Measurements from ENCODE around the gene ZMYND8.
"Not testable (repeated sequence)": the region's sequence is repeated elsewhere in the genome, so short reads cannot be mapped to it uniquely, and the experiment has no call there.

Gene ZMYND8

GRCh38 chr20:47241345-47241781 lies 115.1 kb downstream of the ZMYND8 start:
- DNase-seq: no peak

DNA sequence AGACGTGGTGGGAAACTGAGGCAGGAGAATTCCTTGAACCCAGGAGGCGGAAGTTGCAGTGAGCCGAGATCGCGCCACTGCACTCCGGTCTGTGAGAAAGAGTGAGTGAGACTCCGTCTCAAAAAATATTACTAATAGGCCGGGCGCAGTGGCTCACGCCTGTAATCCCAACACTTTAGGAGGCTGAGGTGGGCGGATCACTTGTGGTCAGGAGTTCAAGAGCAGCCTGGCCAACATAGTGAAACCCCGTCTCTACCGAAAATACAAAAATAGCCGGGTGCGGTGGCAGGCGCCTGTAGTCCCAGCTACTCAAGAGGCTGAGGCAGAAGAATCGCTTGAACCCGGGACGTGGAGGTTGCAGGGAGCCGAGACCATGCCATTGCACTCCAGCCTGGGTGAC lies 116.4 kb downstream of the ZMYND8 start:
- DNase-seq: not testable (repeated sequence)

DNA sequence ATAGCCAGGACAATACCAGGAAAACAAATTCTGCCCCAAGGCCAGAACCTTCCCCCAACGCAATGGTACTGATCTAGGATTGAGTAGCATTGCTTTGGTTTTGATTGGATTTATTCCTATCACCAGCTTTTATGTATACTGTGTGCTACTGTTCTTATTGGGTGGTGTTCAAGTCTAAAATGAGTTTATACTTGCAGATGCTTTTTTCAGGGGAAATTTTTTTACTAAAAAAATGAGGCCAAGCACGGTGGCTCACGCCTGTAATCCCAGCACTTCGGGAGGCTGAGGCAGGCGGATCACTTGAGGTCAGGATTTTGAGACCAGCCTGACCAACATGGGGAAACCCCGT lies 116.8 kb downstream of the ZMYND8 start:
- DNase-seq: no peak

- no peak for DNase-seq
Observed at GRCh38 chr20:47238780-47239718, 117.5 kb downstream of the ZMYND8 start.

DNA sequence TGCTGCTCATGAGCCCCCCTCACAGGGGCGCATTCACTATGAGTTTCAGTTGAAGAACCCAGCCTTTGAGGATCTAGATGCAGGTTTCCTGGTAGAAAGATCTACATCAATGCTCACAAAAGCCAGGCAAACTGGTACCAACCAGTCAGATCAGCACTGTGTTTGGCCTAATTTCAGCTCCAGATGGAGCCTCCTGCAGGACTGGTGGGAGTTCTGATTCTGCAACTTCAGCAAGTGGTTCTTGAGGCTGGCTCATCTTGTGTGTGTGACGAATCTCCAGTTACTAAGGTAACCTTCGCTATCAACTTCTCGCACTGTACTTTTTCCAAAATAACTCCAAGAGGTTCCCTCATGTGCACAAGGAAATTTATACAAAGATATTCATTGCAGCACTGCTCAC lies 118.8 kb downstream of the ZMYND8 start:
- DNase-seq: no peak

DNA sequence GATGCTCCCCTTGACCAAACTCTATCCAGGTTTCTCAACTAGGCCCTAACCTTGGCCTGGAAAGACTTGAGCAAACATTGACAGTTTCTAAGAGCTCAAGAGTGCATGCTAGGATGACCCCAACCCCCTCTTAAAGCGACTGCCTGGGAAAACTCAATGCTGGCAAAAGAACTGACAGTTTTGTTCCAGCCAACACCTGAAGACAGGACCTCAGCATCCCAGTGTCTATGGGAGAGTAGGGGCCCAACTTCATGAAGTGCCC lies 119.9 kb downstream of the ZMYND8 start:
- no peak for DNase-seq

- no peak for DNase-seq
Observed at GRCh38 chr20:47235853-47236638, 120.5 kb downstream of the ZMYND8 start.

DNA sequence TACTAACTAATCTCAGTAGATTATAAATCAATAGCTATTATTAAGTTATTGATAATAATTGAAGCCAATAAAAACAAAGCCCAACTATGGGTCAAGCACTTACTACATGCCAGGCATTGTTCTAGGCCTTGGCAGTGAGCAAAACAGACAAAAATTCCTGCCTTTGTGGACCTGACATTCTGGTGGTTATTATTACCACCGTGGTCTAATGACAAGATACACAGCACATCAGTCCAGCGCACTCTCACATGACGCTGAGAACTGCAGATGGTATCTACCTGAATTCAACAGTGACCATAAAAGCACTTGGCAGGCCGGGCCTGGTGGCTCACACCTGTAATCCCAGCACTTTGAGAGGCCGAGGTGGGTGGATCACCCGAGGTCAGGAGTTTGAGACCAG lies 121.4 kb downstream of the ZMYND8 start:
- no peak for DNase-seq

GRCh38 chr20:47233333-47234188 lies 122.9 kb downstream of the ZMYND8 start:
- no peak for DNase-seq

DNA sequence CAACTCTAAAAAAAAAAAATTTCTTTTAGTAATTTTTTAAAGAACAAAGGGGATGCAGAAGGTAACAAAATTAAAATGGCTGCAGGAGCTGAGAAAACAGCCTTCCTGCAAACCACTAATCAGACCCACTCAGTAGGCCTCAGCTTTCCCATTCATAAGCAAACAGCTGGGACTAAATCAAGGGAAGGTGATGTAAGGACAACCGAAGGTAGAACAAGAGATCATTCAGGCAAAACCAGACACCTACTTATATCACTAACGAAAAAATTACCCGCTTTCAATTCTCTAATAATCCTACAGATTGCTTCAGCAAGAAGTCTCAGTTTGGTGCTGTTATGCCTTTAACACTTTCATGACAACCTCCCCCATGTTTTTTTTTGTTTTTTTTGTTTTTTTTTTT lies 124.0 kb downstream of the ZMYND8 start:
- DNase-seq: no peak

- DNase-seq: no peak
Observed at GRCh38 chr20:47231382-47232039, 125.0 kb downstream of the ZMYND8 start.

- no peak for DNase-seq
Observed at GRCh38 chr20:47230811-47231256, 125.7 kb downstream of the ZMYND8 start.

- DNase-seq: no peak
Observed at GRCh38 chr20:47228654-47229053, 127.8 kb downstream of the ZMYND8 start.

- no peak for DNase-seq
Observed at GRCh38 chr20:47227576-47227975, 128.9 kb downstream of the ZMYND8 start.

DNA sequence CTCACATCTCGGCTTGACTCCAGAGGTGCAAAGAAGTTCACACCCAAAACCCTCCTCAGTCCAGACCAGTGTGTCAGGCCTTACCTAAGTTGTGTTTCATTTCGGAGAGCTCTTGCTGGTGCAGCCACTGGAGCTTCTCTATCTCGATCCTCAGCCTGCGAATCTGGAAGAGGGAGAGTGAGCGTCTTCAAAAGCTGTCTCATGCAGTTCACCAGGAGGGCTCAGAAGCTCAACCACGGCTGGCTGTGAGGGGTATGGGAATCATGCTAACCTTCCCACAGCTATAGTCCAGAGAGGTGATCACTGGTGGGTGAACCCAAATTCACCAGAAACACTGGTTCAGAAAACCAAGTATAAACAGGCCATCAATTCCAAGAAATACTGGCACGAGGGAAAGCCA lies 129.4 kb downstream of the ZMYND8 start:
- DNase-seq: no peak

DNA sequence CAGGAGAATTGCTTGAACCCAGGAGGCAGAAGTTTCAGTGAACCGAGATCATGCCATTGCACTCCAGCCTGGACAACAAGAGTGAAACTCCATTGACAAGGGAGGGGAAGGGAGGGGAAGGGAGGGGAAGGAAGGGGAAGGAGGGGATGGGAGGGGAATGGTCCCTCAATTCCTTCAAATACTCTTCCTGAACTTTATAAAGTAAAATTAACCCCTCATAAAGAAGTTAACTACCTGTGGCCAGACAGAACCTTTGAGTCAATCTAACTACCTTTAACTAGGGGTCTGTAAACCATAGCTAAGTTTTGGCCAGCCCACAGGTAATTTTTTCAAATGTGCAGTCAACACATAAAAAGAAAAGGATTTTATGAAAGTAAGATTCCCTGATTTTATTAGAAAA lies 131.0 kb downstream of the ZMYND8 start:
- DNase-seq: no peak

DNA sequence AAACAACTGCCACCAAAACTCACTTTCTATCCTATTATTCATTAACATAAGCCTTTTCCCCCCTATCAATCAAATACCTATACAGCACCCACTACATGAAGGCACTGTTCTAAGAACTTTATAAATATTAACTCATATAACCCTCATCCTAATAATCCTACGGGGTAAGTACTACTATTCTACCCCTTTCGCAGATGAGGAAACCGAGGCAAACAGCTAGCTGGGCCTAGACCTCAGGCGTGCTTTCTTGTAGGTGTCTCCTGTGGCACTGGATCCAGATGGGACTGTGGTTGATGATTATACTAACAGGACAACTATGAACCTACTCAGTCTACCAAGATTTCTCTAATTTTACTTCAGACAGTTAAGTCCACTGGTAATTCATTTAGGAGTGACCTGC lies 131.6 kb downstream of the ZMYND8 start:
- DNase-seq: no peak

DNA sequence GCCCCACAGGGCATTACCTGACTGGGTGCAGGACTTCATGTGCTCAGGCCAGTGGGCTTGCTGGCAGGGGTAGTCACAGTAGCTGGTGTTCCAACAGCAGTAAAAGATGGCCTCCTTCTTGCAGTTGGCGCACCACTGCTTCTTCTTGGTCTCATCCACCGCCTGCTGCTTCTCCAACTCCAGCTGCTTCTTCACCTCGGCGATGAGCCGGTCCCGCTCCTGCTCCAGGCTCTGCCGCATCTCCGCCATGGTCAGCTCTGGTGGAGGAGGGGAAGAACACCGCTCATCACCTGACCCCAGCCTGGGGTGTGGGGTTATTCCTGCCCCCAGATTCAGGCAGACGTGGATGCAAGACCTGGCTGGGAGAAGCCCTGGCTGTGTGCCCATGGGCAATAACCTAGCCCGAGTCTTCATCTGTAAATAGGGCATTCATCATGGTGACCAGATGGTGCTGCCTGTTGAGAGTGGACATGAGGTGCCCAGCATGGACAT lies 132.2 kb downstream of the ZMYND8 start:
- DNase-seq: no peak

DNA sequence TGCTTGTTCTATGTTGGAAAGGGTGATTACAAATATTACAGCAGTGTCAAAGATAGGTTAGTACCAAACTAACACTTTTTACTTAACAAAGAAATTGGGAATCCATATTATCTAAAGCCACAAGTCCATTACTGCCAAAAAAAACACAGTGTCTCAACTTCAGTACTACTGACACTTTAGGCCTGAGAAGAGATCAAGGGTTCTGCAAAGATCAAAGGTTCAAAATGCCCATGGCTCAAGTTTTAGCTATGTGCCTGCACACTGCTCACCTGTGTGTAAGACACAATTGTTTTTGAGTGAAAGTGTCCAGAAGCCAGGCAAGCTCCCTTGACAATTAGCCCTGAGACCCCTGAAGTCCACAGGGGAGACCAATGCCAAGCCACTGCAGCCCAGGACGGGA lies 132.6 kb downstream of the ZMYND8 start:
- no peak for DNase-seq

DNA sequence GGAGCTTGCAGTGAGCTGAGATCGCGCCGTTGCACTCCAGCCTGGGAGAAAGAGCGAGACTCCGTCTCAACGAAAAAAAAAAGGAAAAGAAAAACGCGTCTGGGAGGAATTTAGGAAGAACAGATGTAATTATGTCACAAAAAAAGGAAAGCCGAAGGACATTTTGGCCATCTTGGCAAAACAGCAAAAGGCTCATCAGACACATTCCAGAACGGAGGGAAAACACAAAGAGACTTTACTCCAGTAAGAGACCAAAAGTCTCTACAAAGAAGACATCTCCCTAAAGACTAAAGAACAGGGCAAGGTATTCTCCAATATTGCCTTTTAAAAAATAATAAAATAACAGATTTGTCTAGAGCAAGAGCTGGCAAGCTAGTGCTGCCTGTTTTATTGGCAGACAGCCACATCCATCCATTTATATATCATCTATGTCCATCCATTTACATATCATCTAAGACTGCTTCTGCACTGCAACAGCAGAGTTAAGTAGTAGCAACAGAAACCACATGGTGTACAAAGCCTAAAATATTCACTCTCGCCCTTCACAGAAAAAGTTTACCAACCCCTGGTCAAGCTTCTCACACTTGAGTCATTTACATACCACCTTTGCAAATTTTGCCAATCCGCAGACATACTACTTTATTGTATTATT lies 133.9 kb downstream of the ZMYND8 start:
- no peak for DNase-seq

DNA sequence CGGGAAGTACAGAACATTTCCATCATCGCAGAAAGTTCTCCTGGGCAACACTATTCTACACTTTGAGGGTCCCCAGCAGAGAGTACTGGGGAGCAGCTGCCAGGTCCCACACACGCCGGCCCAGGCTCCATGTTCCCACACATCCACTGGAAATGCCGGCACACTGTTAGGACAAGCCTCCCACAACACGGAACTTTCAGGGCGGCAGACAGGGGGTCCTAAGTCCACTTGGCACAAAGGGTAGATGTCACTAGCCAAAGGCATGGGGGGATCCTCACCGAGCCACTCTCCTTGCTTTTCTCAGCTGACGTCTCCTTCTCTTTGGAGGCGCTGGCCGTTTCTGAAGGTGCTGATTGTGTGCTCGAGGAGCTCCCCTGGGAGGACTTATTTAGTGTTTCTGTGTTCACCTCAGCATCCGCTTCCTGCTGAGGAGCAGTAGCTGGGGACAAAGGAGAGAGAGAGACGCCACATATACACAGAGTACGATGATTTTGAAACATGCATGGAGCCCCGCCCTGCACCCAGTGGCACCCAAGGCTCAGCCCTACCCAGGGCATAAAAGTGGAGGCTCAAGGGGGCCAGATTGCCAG lies 135.4 kb downstream of the ZMYND8 start:
- DNase-seq: no peak

DNA sequence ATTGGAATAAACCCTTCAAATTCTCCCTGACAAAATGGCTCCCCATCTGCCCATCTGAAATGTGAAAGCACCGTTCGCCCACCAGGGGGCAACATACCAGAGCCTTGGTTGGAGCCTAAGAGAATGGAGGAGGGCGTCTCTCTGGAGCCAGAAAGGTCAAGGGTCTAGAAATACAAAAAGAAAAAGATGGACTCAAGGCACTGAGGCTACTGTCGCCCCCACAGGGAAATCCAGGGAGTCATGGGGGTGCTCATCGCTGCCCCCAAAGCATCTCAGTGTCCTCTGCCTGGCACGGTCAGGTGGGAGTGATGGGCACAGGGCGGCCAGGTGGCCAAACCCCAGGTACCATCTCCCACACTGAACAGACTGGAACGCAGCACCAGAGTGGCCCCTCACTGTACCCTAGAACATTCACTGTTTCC lies 136.3 kb downstream of the ZMYND8 start:
- peak; percentile 14 for DNase-seq

Data from CD4-positive, alpha-beta T cell treated with Interferon gamma for 1 hour (primary cell).